Effector memory CD4-positive, alpha-beta T cell (primary cell): ENCODE results near the gene COL20A1.
"Not testable (repeated sequence)": the region's sequence is repeated elsewhere in the genome, so short reads cannot be mapped to it uniquely, and the experiment has no call there.

Experiments used
- DNase-seq, 3 donors: peaks; one replicate each; pipeline ENCODE4 v3.0.0-alpha.2; 2020
- H3K27ac ChIP-seq: 2 replicates; pipeline ENCODE4 v1.7.0; 2013; ENCODE audit warnings: mild to moderate bottlenecking, low read length, moderate library complexity; ENCODE audit not compliant: insufficient read depth, poor library complexity, severe bottlenecking
- H3K27me3 ChIP-seq: replicated peaks from 2 replicates; pipeline ENCODE4 v1.7.0; 2013; ENCODE audit warnings: mild to moderate bottlenecking, low read length; ENCODE audit not compliant: insufficient read depth, control insufficient read depth, poor library complexity, severe bottlenecking
- H3K36me3 ChIP-seq: 2 replicates; pipeline ENCODE4 v1.7.0; 2013; ENCODE audit warnings: mild to moderate bottlenecking, low read length, moderate library complexity; ENCODE audit not compliant: control insufficient read depth, insufficient read depth
- H3K4me1 ChIP-seq: 2 replicates; pipeline ENCODE4 v1.7.0; 2013; ENCODE audit warnings: low read length, mild to moderate bottlenecking; ENCODE audit not compliant: control insufficient read depth, insufficient read depth, poor library complexity, severe bottlenecking
- H3K4me3 ChIP-seq: 2 replicates; pipeline ENCODE4 v1.7.0; 2013; ENCODE audit warnings: low read length, low read depth, mild to moderate bottlenecking; ENCODE audit not compliant: insufficient read depth, poor library complexity, severe bottlenecking
- H3K9me3 ChIP-seq: 2 replicates; pipeline ENCODE4 v1.7.0; 2013; ENCODE audit warnings: mild to moderate bottlenecking, low read length, moderate library complexity; ENCODE audit not compliant: control insufficient read depth

Gene COL20A1

DNA sequence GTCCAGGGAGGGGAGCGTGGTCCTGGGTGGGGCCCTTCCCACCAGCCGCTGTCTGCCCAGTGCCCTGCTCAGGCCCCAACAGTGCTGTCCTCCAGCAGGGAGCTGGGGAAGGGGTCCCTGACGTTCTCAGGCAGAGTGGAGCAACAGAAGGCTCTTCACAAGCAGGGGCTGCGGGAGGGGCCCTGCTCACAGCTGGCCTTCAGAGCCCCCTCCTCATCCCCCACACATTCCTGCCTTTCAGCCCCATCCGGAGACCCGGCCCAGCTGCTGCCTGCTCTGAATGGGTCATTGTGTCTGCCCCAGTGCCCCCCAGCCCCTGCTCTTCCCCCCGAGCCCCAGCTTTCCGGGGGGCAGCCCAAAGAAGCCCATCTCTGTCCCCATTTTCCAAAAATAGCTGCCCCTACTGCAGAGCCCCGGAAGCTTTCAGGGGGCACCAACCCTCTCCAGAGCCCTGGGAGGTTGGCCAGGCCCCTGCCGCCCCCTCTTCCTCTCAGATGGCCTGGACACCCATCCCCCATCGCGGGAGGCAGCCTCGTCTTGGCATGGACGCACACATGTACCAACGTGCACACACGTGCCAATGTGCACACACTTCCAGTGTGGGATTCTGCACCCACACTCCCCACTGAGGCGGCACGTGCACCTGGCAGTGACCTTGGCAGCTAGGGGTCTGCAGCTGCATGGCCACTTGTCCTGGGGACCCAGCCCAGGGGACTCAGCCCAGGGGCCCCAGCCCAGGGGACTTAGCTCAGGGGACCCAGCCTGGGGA is 3.7 kb downstream of the COL20A1 start:
- no peaks in the 10 kb centered on the region for H3K9me3 ChIP-seq
- H3K4me1 ChIP-seq = peaks cover 6% of the 10 kb centered on the region
- H3K27ac ChIP-seq = no peak overlapping the region
- peaks cover 2% of the 10 kb centered on the region for H3K27me3 ChIP-seq
- no peak overlapping the region for H3K4me3 ChIP-seq
- DNase-seq = no peak
- H3K36me3 ChIP-seq = no peaks in the 10 kb centered on the region

DNA sequence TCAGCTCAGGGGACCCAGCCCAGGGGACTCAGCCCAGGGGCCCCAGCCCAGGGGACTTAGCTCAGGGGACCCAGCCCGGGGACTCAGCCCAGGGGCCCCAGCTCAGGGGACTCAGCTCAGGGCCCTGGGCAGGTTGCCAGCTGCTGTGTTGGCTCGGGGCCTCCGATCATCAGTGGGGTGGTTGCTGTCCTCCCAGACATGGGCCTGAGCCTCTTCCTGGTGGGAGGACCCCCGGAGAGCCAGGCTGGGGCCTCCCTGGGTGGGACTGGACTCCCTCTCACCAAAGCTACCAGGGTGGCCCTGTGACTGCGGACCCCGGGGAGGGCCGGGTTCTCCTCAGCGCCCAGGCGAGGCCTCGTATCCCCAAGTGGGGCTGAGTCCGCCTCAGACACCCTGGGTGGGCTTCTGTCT is 4.4 kb downstream of the COL20A1 start:
- H3K27ac ChIP-seq = no peak overlapping the region

DNA sequence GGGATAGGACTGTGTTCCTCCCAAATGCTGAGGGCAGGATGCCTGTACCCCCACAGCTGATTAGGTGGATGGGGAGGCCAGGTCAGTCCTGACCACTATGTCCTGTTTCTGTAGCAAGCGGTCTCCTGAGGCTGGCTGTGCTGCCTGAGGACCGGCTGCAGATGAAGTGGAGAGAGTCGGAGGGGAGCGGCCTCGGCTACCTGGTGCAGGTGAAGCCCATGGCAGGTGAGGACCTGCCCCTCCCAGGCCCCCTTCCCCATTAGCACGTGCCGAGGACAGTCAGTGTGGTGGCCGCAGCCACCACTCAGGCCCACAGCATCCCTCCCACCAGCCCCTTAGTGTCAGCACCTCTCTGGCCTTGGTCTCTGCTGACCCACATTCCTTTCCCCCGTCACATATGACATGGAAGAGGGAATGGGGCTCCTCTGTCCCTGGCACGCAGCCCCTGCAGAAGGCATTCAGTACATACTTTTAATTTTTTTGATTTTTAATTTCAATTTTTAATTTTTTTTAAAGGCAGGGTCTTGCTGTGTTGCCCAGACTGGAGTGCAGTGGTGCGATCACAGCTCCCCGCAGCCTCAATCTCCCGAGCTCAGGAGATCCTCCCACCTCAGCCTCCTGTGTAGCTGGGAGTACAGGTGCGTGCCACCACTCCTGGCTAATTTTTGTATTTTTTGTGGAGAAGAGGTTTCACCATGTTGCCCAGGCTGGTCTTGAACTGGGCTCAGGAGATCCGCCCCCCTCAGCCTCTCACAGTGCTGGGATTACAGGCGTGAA is 5.0 kb downstream of the COL20A1 start:
- Histone ChIP-seq H3K27me3 (peaks cover 2% of the 10 kb centered on the region), H3K36me3 (no peaks in the 10 kb centered on the region), H3K27ac (no peak overlapping the region), H3K4me3 (no peak overlapping the region), H3K4me1 (peaks cover 6% of the 10 kb centered on the region), H3K9me3 (no peaks in the 10 kb centered on the region)
- DNase-seq = no peak

More for the DNA sequence above, 4.4 kb downstream of the COL20A1 start:
- H3K4me1 ChIP-seq = peaks cover 6% of the 10 kb centered on the region
- H3K4me3 ChIP-seq = no peak overlapping the region
- no peaks in the 10 kb centered on the region for H3K9me3 ChIP-seq
- peaks cover 2% of the 10 kb centered on the region for H3K27me3 ChIP-seq
- no peaks in the 10 kb centered on the region for H3K36me3 ChIP-seq
- DNase-seq = no peak

DNA sequence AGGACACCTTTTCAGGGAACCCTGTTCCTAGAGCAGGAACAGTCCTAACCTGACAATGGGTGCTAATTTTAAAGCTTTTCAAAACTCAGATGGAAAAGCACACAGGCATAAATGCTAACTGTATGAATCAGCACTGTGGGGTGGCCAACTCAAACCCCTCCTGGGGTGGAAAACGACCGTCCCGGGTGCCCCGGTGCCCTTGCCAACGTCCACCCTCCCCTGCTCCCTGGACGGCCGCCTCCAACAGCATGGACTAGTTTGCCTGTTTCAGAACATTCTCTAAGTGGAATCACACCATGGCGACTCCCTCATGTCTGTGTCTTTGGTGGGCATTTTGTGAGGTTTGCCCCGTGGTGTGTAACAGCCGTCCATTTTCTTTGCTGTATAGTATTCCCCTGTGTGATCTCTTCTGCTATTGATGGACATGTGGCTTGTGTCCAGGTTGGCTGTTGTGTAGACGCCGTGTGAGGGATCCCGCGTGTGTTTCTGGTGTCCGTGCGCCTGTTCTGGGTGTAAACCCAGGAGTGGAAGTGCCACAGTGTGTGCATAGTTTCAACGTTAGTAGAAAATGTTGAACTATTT is 5.8 kb downstream of the COL20A1 start:
- Histone ChIP-seq H3K36me3 (no peaks in the 10 kb centered on the region), H3K9me3 (no peaks in the 10 kb centered on the region), H3K4me3 (no peak overlapping the region), H3K27ac (no peak overlapping the region), H3K27me3 (peaks cover 2% of the 10 kb centered on the region), H3K4me1 (peaks cover 6% of the 10 kb centered on the region)
- DNase-seq = no peak

DNA sequence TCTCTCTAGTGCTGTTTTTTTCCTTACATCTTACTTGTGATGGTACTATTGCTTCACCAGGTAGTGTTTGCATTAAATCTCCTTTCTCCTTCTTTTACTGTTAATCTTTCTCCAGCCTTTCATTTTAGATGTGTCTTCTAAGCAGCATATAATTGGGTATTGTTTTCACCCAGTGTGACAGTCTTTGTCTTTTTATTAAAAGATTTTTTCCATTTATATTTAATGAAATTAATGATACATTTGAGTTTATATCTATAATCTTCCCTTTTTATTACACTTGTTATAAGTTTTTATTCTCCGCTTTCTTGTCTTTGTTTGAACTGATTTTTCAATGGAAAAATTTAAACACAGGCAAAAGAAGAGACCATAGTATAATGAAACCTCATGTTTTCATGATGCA is 8.7 kb downstream of the COL20A1 start:
- Histone ChIP-seq H3K4me3 (no peak overlapping the region), H3K36me3 (no peaks in the 10 kb centered on the region), H3K27me3 (no peaks in the 10 kb centered on the region), H3K9me3 (no peaks in the 10 kb centered on the region), H3K27ac (no peak overlapping the region), H3K4me1 (no peaks in the 10 kb centered on the region)
- DNase-seq = no peak

DNA sequence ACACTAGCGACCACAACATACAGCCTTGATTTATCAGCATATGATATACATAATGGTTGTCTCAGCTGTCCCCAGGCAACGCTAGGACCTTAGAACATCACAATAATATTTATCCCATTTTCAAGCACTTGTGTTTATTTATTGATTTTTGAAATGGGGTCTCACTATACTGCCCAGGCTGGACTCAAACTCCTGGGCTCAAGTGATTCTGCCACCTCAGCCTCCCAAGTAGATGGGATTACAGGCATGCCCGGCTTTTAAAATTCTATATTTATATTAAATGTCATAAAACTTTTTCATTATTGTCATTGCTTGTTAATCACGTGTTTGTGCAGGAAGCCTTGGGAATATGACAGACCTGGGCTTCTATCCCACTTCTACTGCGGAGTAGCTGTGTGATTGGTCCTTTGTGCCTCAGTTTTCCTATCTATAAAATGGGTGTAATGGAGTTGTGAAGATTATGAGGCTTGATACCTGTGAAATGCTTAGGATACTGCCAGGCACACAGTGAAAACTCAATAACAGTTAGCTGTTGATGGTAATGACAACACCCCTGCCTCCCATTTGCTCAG is 10.2 kb downstream of the COL20A1 start:
- no peak for DNase-seq
- Histone ChIP-seq H3K4me1 (no peaks in the 10 kb centered on the region), H3K9me3 (no peaks in the 10 kb centered on the region), H3K27me3 (no peaks in the 10 kb centered on the region), H3K36me3 (no peaks in the 10 kb centered on the region), H3K27ac (no peak overlapping the region), H3K4me3 (no peak overlapping the region)

DNA sequence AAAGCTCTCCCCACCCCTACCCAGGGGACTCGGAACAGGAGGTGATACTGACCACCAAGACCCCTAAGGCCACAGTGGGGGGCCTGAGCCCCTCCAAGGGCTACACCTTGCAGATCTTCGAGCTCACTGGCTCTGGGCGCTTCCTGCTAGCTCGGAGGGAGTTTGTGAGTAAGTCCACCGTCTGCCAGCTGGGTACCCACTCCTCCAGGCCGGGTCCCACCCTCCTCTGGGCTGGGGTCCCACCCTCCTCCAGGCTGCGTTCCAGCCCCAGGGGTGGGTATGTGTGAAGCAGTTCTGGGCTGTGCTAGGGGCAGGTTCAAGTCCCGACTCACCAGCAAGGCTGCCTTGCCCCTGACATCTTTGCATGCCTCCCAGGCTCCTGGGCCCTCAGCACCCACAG is 12.4 kb downstream of the COL20A1 start:
- Histone ChIP-seq H3K4me1 (no peaks in the 10 kb centered on the region), H3K27ac (no peak overlapping the region), H3K36me3 (no peaks in the 10 kb centered on the region), H3K9me3 (no peaks in the 10 kb centered on the region), H3K27me3 (no peaks in the 10 kb centered on the region), H3K4me3 (no peak overlapping the region)
- DNase-seq = no peak

DNA sequence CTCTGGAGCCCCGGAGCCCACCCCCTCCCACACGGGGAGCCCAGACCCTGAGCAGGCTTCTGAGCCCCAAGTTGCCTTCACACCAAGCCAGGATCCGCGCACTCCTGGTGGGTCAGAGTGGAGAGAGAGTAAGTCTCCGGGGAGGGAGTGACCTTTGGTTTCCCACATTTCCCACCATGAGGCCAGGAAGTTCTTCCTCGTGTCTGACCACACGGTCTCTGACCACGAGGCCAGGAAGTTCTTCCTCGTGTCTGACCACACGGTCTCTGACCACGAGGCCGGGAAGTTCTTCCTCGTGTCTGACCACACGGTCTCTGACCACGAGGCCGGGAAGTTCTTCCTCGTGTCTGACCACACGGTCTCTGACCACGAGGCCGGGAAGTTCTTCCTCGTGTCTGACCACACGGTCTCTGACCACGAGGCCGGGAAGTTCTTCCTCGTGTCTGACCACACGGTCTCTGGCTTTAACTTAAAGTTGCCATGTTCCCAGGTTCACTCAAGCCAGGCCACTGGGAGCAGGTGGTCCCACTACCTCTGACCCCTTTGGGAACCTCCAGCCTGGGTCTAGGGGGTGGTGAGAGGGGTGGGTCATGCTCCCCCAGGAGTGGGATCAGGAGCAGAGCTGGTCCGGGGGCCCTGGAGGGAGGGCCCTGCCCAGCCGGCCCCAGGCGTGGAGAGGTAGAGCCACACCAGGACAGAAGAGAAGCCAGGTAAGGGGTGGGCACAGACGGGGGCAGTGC is 13.1 kb downstream of the COL20A1 start:
- not testable (repeated sequence) for H3K9me3 ChIP-seq, DNase-seq, H3K27me3 ChIP-seq

DNA sequence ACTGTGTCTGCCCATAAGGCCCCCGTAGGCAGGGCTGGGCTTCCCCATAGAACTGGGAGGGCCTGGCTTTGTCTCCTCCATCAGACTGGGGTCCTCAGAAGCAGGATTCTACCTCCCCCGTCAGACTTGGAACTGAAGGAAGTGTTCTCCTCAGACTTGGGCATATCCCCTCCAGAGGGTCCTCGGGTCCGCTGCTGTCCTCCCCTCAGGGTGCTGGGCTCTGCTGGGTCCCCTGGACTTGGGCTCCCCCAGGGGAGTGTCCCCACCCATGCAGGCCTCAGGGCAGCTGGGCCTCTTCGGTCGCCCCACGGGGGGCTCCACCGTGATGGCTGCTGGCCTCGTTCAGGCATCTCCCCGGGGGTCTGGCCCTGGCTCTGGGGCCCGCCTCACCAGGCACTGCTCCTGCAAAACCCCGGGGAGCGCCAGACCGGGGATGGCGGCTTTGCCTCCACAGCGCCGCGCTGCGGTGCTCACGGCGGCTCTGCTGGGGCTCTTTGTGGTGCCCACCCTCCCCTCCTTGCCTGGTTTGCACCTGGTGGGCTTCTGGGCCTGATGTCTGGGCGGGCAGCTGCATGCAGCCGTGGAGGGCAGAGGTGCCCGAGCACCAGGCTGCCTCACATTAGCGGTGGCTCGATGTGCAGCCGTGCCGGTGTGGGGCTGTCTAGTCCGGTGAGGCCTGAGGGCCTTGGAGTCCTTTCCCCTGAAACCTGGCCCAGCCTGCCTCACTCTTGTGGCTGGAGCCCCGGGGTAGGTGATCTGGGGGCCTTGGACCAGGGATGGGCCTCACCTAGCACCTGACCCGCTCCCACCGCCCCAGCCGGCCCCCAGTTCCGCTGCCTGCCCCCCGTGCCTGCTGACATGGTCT is 13.9 kb downstream of the COL20A1 start:
- no peak for DNase-seq
- Histone ChIP-seq H3K9me3 (no peaks in the 10 kb centered on the region), H3K36me3 (no peaks in the 10 kb centered on the region), H3K4me1 (no peaks in the 10 kb centered on the region), H3K4me3 (no peak overlapping the region), H3K27me3 (no peaks in the 10 kb centered on the region), H3K27ac (no peak overlapping the region)

More for the DNA sequence above, 13.1 kb downstream of the COL20A1 start:
- H3K4me3 ChIP-seq, H3K27ac ChIP-seq, H3K4me1 ChIP-seq, H3K36me3 ChIP-seq: not testable (repeated sequence)
